HG03175 (cell line): ENCODE measurements around the gene CYP24A1.

Experiments
- ATAC-seq: cut with Tn5 transposase; IDR thresholded peaks from one replicate; pipeline ENCODE4 v1.9.1; 2021; ENCODE audit warnings: mild to moderate bottlenecking, moderate library complexity; ENCODE audit not compliant: unreplicated experiment

CYP24A1 gene

GRCh38 chr20:54204063-54204462 is 30.3 kb upstream of the CYP24A1 start:
- ATAC-seq = no peak

GRCh38 chr20:54203281-54203680 is 29.5 kb upstream of the CYP24A1 start:
- ATAC-seq = no peak

- no peak for ATAC-seq
Observed at GRCh38 chr20:54201268-54201846, 27.6 kb upstream of the CYP24A1 start.

- ATAC-seq = no peak
Observed at GRCh38 chr20:54200487-54201267, 26.9 kb upstream of the CYP24A1 start.

GRCh38 chr20:54199721-54200176 is 26.0 kb upstream of the CYP24A1 start:
- no peak for ATAC-seq

GRCh38 chr20:54199283-54199682 is 25.5 kb upstream of the CYP24A1 start:
- no peak for ATAC-seq

- no peak for ATAC-seq
Observed at GRCh38 chr20:54197621-54198604, 24.1 kb upstream of the CYP24A1 start.

- ATAC-seq = no peak
Observed at GRCh38 chr20:54195483-54196472, 22.0 kb upstream of the CYP24A1 start.

GRCh38 chr20:54194724-54195438 is 21.1 kb upstream of the CYP24A1 start:
- peak; percentile 46 for ATAC-seq

- no peak for ATAC-seq
Observed at GRCh38 chr20:54193817-54194216, 20.0 kb upstream of the CYP24A1 start.

- no peak for ATAC-seq
Observed at GRCh38 chr20:54190217-54190616, 16.4 kb upstream of the CYP24A1 start.

- no peak for ATAC-seq
Observed at GRCh38 chr20:54189630-54190029, 15.8 kb upstream of the CYP24A1 start.

GRCh38 chr20:54188132-54188849 is 14.5 kb upstream of the CYP24A1 start:
- no peak for ATAC-seq

GRCh38 chr20:54184904-54185626 is 11.3 kb upstream of the CYP24A1 start:
- no peak for ATAC-seq

GRCh38 chr20:54184071-54184470 is 10.3 kb upstream of the CYP24A1 start:
- ATAC-seq = no peak

GRCh38 chr20:54180931-54181330 is 7.1 kb upstream of the CYP24A1 start:
- no peak for ATAC-seq

- no peak for ATAC-seq
Observed at GRCh38 chr20:54179946-54180345, 6.2 kb upstream of the CYP24A1 start.

GRCh38 chr20:54178256-54178655 is 4.5 kb upstream of the CYP24A1 start:
- no peak for ATAC-seq
